Endodermal cell (in vitro differentiated cells): Measurements from ENCODE around the gene PDLIM3. TPM values are rescaled to one million over a fixed set of nuclear protein-coding genes. Genes with fewer than 3 reads are reported as not detected.

ENCODE experiments used
- DNase-seq: peaks from one replicate; pipeline ENCODE4 v3.0.0-alpha.2; 2017
- H3K27ac ChIP-seq: 2 replicates; pipeline ENCODE4 v1.5.1; 2013; ENCODE audit warnings: mild to moderate bottlenecking, low read depth, low read length, moderate library complexity
- H3K27me3 ChIP-seq: 2 replicates; pipeline ENCODE4 v1.6.1; 2013; ENCODE audit warnings: mild to moderate bottlenecking, low read length, moderate library complexity; ENCODE audit not compliant: insufficient read depth, control insufficient read depth, poor library complexity, severe bottlenecking
- H3K36me3 ChIP-seq: 2 replicates; pipeline ENCODE4 v1.7.0; 2013; ENCODE audit warnings: mild to moderate bottlenecking, low read length, moderate library complexity; ENCODE audit not compliant: control insufficient read depth, insufficient read depth
- H3K4me1 ChIP-seq: one replicate; pipeline ENCODE4 v1.7.0; 2013; ENCODE audit warnings: low read length; ENCODE audit not compliant: control insufficient read depth, insufficient read depth
- H3K4me3 ChIP-seq: 2 replicates; pipeline ENCODE4 v1.5.1; 2013; ENCODE audit warnings: mild to moderate bottlenecking, low read length, moderate library complexity
- H3K9ac ChIP-seq: 2 replicates; pipeline ENCODE4 v1.6.1; 2013; ENCODE audit warnings: mild to moderate bottlenecking, low read length, moderate library complexity; ENCODE audit not compliant: poor library complexity, severe bottlenecking; ENCODE audit errors: extremely low read depth
- H3K9me3 ChIP-seq: 2 replicates; pipeline ENCODE4 v1.6.1; 2013; ENCODE audit warnings: mild to moderate bottlenecking, low read length, moderate library complexity; ENCODE audit not compliant: control insufficient read depth
- H3K27ac Mint-ChIP-seq: 2 replicates; pipeline ENCODE4 v1.8.0; 2020; ENCODE audit warnings: mixed read lengths
- H3K27me3 Mint-ChIP-seq: 2 replicates; pipeline ENCODE4 v1.8.0; 2021; ENCODE audit warnings: mild to moderate bottlenecking, mixed read lengths; ENCODE audit not compliant: insufficient read depth
- H3K36me3 Mint-ChIP-seq: 2 replicates; pipeline ENCODE4 v1.8.0; 2020; ENCODE audit warnings: low read depth, mixed read lengths
- H3K4me1 Mint-ChIP-seq: 2 replicates; pipeline ENCODE4 v1.8.0; 2020; ENCODE audit warnings: mixed read lengths
- H3K4me3 Mint-ChIP-seq: 2 replicates; pipeline ENCODE4 v1.8.0; 2020; ENCODE audit warnings: mild to moderate bottlenecking, moderate library complexity, mixed read lengths
- H3K9me3 Mint-ChIP-seq: 2 replicates; pipeline ENCODE4 v1.8.0; 2020; ENCODE audit warnings: mild to moderate bottlenecking, mixed read lengths
- WGBS, 2 experiments: methylation state at CpG; one replicate each; pipeline versions ENCODE4 v1.1.5 to v1.1.7; 2013; ENCODE audit warnings: missing lambda C conversion rate in 2 of 2, mixed read lengths in 1 of 2; ENCODE audit not compliant: insufficient coverage in 1 of 2, insufficient read length in 1 of 2; 5-methylcytosine and 5-hydroxymethylcytosine counted together
- total RNA-seq, 2 donors: library from RNA; stranded (reverse); fragmentation: NEBNext Ultra II Directional in 1 of 2; extraction: Animal tissue kit (Norgen Biotek cat#: 25700) in 1 of 2; gene quantifications; 2 replicates in 1 of 2; 3 replicates in 1 of 2; pipeline ENCODE4 v1.2.1, GENCODE V29; 2021
- TF ChIP-seq, protein P1 (sequence below): fragments of 200-600 bp; sonication (generic); conservative IDR thresholded peaks from 2 replicates; pipeline ENCODE4 v1.5.0; 2021; ENCODE audit warnings: antibody characterized with exemption, mild to moderate bottlenecking

PDLIM3 gene
- total RNA-seq, 2 donors from 2014 or later, result 4.3 to 11.0 TPM

DNA sequence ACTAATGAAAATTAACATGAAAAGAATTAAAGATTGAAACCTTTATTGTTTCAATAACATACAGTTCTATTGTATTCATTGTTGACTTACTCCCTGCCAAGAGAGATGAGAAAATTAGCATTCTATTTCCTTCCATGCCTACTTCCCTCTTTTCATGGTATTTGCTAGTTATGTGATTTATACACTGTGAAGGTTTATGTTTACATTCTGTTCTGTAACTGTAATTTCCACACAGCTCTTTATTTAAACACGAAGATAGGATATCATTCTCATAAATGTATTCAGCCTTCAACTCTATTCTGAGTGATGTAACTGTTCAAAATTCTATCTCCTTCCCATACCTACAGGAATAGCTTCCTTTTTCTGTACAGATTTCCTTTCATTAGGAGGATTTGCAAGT is 70.4 kb downstream of the PDLIM3 start:
- 85 to 90% methylated on average over 1 of the region's 1 CpG for WGBS, 2 experiments

DNA sequence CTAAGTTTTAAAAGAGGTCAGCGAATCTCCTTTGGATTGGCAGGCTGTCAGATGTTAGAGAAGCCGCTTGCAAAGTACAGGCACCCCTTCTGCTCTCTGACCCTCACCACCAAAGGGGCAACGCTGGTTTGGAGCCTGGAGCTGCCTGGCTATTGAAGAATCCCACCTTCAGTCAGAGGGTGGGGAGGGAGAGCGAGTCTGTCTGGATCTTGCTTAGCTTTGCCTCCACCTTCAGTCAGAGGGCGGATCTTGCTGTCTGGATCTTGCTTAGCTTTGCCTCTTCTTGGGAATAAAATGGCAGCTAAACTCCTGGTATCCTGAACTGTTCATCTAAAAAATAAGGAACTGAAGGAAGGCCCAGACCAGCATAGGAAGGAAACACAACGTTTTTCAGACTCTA is 71.1 kb downstream of the PDLIM3 start:
- Mint-ChIP-seq H3K9me3 (no peaks in the 10 kb centered on the region), H3K4me3 (no peak overlapping the region), H3K27ac (no peak overlapping the region), H3K27me3 (peaks cover 43% of the 10 kb centered on the region), H3K4me1 (peaks cover 16% of the 10 kb centered on the region), H3K36me3 (no peaks in the 10 kb centered on the region)
- no peaks in the 10 kb centered on the region for H3K36me3 ChIP-seq
- H3K27me3 ChIP-seq, result peaks cover 21% of the 10 kb centered on the region
- 50 to 79% methylated on average over 3 to 6 of the region's 6 CpGs for WGBS, 2 experiments
- peak; percentile 70 for DNase-seq
- H3K4me3 ChIP-seq, result no peak overlapping the region
- no peaks in the 10 kb centered on the region for H3K9me3 ChIP-seq
- no peak overlapping the region for H3K9ac ChIP-seq
- no peaks in the 10 kb centered on the region for H3K4me1 ChIP-seq
- no peak overlapping the region for H3K27ac ChIP-seq
- TF ChIP-seq, protein P1, sequence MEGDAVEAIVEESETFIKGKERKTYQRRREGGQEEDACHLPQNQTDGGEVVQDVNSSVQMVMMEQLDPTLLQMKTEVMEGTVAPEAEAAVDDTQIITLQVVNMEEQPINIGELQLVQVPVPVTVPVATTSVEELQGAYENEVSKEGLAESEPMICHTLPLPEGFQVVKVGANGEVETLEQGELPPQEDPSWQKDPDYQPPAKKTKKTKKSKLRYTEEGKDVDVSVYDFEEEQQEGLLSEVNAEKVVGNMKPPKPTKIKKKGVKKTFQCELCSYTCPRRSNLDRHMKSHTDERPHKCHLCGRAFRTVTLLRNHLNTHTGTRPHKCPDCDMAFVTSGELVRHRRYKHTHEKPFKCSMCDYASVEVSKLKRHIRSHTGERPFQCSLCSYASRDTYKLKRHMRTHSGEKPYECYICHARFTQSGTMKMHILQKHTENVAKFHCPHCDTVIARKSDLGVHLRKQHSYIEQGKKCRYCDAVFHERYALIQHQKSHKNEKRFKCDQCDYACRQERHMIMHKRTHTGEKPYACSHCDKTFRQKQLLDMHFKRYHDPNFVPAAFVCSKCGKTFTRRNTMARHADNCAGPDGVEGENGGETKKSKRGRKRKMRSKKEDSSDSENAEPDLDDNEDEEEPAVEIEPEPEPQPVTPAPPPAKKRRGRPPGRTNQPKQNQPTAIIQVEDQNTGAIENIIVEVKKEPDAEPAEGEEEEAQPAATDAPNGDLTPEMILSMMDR, result peak; percentile 34

More for the DNA sequence above, 70.4 kb downstream of the PDLIM3 start:
- no peaks in the 10 kb centered on the region for H3K36me3 Mint-ChIP-seq
- Histone ChIP-seq H3K9me3 (no peaks in the 10 kb centered on the region), H3K9ac (no peak overlapping the region), H3K27me3 (peaks cover 28% of the 10 kb centered on the region), H3K27ac (no peak overlapping the region), H3K4me1 (no peaks in the 10 kb centered on the region), H3K4me3 (no peak overlapping the region), H3K36me3 (no peaks in the 10 kb centered on the region)
- peaks cover 50% of the 10 kb centered on the region for H3K27me3 Mint-ChIP-seq
- H3K27ac Mint-ChIP-seq, result no peak overlapping the region
- no peak overlapping the region for H3K4me3 Mint-ChIP-seq
- no peaks in the 10 kb centered on the region for H3K9me3 Mint-ChIP-seq
- no peak for DNase-seq
- H3K4me1 Mint-ChIP-seq, result peaks cover 16% of the 10 kb centered on the region
- TF ChIP-seq, protein P1, result no peak

DNA sequence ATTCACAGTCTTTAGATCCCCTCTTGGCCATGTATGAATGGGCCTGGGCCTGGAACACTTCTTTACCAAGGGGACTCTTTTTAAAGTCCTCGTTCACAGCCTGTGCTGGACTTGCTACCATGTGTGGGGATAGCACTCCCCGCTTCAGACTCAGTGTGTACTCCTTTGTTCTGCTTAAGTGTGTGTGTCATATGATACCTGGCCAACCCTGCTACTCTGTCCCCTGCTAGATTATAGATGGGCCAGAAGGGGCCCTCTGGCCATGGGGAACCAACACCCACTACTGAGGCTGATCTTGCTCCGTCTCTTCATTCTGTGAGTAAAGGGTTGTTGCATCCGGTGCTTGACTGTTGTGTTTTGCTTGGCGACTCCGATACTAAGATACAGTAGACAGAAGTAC is 71.8 kb downstream of the PDLIM3 start:
- TF ChIP-seq, protein P1, result no peak
- H3K27me3 ChIP-seq, result peaks cover 15% of the 10 kb centered on the region
- no peaks in the 10 kb centered on the region for H3K9me3 ChIP-seq
- no peak overlapping the region for H3K27ac ChIP-seq
- 93 to 96% methylated on average over 5 to 6 of the region's 6 CpGs for WGBS, 2 experiments
- Mint-ChIP-seq H3K4me1 (peaks cover 16% of the 10 kb centered on the region), H3K9me3 (no peaks in the 10 kb centered on the region), H3K4me3 (no peak overlapping the region), H3K27me3 (peaks cover 38% of the 10 kb centered on the region), H3K27ac (no peak overlapping the region), H3K36me3 (no peaks in the 10 kb centered on the region)
- no peaks in the 10 kb centered on the region for H3K4me1 ChIP-seq
- H3K36me3 ChIP-seq, result no peaks in the 10 kb centered on the region
- no peak overlapping the region for H3K4me3 ChIP-seq
- no peak for DNase-seq
- no peak overlapping the region for H3K9ac ChIP-seq
